ELF-1 (cell line): ENCODE data around the gene MUC5AC.

Experiments used
- DNase-seq: peaks from one replicate; pipeline ENCODE4 v3.0.0-alpha.2; 2016; ENCODE audit warnings: low read depth, low spot score

MUC5AC gene

DNA sequence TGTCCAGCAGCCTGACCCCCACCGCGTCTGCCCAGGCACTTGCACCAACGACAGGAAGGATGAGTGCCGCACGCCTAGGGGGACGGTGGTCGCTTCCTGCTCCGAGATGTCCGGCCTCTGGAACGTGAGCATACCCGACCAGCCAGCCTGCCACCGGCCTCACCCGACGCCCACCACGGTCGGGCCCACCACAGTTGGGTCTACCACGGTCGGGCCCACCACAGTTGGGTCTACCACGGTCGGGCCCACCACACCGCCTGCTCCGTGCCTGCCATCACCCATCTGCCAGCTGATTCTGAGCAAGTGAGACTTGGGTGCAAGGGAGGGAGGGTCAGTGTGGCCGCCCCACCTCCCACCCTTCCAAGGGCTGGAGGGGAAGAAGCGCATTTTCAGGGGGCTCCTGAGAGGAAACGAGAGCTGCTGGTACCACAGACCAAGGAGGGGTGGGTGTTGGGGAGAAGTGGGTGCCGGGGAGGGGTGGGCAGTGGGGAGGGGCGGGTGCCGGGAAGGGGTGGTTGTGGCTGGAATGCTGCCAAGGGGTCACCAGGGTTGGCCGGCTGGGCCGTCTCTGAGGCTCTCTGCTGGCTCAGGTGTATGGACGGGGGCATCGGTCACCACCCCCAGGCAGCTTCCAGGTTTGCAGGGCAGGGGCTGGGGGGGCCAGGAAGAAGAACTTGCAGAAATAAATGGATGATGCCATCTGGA lies 37.4 kb downstream of the MUC5AC start:
- no peak for DNase-seq

- no peak for DNase-seq
Measured at GRCh38 chr11:1195682-1196515, 38.1 kb downstream of the MUC5AC start.

DNA sequence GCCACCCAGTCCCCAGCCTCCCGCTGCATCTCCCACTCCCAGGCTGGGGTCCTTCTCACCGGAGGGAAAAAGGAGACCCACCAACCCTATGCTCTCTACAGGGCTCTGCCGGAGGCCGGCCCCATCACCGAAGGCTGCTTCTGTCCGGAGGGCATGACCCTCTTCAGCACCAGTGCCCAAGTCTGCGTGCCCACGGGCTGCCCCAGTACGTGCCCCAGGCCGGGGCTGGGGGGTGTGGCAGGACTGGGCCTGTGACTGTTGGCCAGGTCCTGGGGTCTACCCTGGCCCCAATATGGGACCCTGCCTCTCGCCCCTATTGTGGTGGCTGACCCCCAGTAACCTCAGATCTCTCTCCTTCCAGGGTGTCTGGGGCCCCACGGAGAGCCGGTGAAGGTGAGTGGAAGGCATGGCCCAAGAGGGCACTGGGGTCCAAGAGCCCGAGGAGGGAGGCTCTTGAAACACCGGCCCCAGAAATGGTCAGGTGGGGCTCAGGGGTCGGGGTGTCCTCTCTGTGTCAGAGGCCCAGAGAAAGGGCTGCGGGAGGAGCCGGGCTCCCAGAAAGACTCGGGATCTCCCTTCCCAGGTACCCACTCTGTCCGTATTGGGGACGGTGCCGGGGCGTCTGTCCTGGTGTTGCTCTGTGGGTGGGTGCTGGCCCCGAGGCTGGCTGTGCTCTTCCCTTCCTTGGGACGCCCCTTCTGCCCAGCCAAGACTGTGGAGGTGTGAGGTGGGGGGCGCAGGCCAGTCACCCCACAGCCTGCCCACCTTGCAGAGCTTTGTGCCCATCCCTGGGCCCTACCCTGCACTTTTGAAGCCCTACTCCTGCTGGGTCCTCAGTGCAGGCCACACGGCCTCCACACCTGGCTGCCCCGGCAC lies 39.0 kb downstream of the MUC5AC start:
- no peak for DNase-seq

DNA sequence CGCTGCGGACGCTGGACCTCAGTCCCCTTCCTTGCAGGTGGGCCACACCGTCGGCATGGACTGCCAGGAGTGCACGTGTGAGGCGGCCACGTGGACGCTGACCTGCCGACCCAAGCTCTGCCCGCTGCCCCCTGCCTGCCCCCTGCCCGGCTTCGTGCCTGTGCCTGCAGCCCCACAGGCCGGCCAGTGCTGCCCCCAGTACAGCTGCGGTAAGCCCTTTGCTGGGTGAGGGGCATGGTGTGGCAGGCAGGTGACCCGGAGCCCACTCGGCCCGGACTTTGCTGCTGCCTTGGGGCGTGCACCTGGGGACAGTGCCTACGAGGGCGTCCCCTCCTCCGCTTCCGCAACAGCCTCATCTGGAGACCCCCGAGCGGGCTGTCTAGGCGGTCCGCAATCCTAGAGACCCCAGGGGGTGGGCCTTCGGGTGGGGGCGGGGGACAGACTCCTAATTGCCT lies 39.7 kb downstream of the MUC5AC start:
- DNase-seq: no peak

DNA sequence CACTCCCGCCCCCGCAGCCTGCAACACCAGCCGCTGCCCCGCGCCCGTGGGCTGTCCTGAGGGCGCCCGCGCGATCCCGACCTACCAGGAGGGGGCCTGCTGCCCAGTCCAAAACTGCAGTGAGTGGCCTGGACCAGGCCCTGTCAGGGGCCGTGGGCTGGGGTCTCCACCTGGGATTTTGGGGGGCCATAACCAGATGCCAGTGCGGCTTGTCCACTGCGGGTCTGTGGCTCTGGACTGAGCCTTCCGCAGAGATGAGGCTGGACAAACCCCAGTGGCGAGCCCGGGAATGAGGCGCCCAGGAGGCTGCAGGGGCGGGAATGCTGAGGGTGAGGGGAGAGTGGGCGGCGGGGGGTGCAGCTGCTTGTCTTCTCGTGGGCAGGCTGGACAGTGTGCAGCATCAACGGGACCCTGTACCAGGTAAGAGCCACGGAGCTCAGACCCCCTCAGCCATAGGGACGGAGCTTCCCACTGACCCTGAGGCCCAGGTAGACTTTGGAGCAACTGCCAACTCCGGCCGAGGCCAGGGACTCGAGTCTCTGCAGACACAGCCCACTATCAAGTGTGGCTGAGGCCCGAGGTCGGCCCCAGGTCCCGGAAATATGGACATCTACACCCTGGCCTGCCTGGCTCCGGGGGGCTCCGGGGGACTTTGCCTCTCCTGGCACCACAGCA lies 40.3 kb downstream of the MUC5AC start:
- no peak for DNase-seq

- no peak for DNase-seq
Measured at GRCh38 chr11:1198561-1199240, 40.9 kb downstream of the MUC5AC start.

DNA sequence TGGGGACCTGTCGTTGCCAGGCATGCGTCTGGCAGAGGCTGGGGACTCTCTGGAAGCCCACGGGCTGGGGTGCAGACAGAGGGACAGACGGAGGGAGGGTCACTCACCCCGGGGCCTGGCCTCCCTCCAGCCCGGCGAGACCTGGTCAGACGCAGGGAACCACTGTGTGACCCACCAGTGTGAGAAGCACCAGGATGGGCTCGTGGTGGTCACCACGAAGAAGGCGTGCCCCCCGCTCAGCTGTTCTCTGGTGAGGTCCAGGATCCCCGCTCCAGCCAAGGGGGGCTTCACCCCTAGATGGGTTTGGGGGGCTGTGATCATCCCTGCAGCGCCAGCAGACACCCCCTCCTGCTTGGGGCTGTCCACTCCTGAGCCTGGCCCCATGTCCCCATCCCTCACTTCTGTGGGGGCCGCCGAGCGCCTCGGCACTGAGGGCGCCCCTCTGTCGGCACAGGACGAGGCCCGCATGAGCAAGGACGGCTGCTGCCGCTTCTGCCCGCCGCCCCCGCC lies 41.5 kb downstream of the MUC5AC start:
- DNase-seq: no peak

DNA sequence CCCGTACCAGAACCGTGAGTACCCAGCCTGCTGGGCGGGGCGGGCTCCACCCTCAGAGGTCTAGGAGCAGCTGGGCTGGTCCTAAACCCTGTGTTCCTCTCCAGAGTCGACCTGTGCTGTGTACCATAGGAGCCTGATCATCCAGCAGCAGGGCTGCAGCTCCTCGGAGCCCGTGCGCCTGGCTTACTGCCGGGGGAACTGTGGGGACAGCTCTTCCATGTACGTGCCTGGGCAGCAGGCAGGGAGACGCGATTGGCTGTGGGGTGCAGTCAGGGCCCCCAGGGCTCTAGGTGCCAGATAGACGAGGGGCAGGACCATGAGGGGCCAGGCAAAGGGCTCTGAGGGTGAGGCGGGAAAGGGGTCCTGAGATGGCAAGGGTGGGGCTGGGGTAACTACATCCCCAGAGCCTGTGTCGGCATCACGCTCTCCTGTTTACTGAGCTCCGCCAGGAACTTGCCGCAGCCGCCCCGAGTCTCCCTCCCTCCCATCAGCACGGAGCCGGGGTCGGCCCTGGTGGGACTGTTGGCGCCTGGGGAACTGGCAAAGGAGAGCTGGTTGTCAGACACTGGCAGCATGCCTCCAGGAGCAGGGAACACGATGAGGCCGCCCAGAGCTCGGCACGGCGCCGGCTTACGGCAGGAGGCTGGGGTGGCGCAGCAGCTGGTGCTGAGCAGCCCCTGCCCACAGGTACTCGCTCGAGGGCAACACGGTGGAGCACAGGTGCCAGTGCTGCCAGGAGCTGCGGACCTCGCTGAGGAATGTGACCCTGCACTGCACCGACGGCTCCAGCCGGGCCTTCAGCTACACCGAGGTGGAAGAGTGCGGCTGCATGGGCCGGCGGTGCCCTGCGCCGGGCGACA lies 42.2 kb downstream of the MUC5AC start:
- no peak for DNase-seq

GRCh38 chr11:1200611-1201191 lies 42.9 kb downstream of the MUC5AC start:
- DNase-seq: no peak

DNA sequence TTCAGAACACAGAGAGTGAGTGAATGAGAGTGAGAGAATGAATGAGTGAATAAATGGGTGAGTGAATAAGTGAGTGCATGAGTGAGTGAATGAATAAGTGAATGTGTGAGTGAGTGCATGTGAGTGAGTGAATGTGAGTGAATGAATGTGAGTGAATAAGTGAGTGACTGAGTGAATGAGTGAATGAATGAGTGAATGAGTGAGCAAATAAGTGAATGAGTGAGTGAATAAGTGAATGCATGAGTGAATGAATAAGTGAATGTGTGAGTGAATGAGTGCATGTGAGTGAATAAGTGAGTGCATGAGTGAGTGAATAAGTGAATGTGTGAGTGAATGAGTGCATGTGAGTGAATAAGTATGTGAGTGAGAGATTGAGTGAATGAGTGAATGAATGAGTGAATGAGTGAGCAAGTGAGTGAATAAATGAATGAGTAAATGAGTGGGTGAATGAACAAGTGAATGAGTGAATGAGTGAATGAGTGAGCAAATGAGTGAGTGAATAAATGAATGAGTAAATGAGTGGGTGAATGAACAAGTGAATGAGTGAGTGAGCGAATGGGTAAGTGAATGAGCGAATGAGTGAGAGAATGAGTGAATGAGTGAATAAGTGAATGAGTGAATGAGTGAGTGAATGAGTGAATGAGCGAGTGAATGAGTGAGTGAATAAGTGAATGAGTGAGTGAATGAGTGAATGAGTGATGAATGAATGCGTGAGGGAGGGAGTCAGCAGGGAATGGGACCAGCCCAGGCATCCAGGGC lies 43.8 kb downstream of the MUC5AC start:
- DNase-seq: no peak

DNA sequence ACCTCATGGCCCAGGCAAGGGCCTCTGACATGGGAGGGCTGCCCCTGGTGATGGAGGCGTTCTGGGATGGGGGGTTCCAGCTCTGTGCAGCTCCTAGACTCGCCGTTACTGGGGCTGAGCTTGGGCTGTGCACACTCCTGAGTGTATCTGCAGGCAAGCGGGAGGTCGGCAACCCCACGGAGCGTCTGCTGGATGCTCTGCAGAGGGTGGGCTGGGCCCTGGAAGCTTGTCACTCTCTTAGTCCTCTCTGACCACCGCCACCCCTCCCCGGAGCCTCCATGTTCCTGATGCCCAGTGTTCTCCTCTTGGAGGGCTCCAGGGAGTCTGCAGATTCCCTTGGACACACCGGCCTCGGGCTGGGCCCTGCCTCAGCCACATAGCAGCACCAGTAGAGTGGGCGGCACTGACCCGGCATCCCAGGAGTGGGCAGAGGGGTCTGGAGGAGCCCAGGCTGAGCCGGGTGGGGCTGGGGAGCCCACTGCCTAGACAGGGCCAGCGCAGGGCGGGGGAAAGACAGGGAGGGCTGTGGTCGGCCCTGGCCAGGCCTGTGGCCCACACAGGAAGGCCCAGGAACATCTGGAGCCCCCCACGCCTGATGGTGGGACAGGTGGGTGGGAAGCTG lies 44.5 kb downstream of the MUC5AC start:
- DNase-seq: no peak

DNA sequence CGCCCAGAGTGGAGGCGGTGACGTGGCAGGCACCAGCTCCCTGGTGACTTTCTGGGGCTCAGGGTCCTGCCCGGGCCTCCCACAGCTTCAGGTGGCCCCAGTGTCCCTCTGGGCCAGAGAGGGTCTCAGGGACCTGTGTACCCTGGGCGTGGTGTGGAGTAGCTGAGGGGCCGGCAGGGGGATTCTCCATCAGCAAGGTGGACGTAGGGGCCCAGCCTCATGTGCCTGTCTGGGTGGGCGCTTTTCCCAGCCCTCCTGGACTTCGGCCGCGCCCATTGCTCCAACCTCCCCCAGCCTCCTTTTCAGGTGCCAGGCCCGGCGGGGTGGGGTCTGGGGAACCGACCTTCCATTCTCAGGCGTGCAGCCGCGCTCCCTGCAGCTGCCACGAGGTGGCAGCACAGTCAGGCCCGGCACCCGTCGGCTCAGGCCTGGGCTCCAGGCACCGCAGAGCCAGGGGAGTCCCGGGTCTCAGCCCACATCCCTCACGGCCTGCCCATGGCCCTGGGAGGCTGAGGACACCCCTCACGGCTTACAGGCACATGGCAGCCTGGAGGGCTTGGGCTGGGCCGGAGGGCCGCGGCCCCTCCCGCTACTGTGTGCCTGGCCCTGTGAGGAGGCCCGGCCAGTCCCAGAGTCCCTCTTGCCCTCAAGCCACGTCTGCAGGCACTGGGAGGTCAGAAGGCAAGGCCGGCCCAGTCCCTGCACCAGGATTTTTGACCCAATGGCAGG lies 45.2 kb downstream of the MUC5AC start:
- peak; percentile 88 for DNase-seq

GRCh38 chr11:1203505-1204271 lies 45.9 kb downstream of the MUC5AC start:
- DNase-seq: no peak

- DNase-seq: no peak
Measured at GRCh38 chr11:1204381-1205101, 46.8 kb downstream of the MUC5AC start.

DNA sequence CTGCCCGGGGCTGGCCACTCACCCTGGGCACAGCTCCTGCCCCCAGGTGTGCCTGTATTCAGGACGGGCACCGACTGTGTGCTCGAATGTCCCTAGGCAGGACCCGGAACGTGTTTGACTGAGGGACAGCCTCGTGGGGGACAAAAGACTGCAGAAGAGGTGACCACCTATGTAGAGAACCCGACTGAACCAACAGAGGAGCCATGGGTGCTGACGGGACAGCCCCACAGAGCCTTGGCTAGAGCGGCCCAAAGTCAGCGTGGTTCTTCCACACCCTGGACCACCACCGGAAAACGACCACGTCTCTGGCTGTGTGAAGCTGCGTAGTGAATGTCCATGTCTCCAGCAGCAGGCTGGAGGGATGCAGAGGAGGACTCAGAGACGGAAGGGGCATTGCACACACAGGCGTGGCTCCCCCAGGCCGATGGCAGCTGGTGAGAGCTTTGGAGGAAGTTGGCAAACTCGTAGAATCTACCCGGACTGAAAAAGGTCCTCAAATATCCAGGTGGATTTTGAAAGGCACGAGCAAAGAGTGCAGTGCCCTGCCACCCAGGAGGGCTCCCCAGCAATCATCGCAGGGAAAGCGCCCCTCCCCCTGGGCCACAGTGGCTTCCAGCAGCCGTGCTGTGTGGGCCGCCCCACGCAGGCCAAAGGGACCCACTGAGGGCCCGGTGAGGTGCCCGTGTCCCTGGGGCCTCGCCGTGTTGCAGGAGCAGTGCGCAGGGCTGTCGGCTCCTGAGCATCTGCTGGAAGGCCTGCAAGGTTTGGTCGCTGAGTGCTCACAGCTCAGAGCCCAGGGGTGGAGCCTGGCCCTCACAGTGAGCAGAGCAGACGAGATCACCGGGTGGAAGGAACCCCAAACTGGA lies 47.6 kb downstream of the MUC5AC start:
- no peak for DNase-seq
